CD4-positive, alpha-beta T cell (primary cell): ENCODE measurements around the gene GDPD2. TPM values are rescaled to one million over a fixed set of nuclear protein-coding genes. Genes with fewer than 3 reads are reported as not detected.

Experiments
- ATAC-seq: fragments of 200-7000 bp; cut with Tn5 transposase; one replicate; pipeline ENCODE4 v1.10.0; 2022; ENCODE audit warnings: mild to moderate bottlenecking; ENCODE audit not compliant: poor library complexity
- CTCF ChIA-PET: fragments of 350-600 bp; sonication (Branson Sonifier 250); formaldehyde crosslinking; loops from one replicate; lab custom pipeline; 2021; ENCODE audit warnings: antibody characterized with exemption, inconsistent platforms; lab: Charles Lee
- POLR2A ChIA-PET: fragments of 350-600 bp; sonication (Branson Sonifier 250); formaldehyde crosslinking; loops from one replicate; lab custom pipeline; 2021; ENCODE audit warnings: antibody characterized with exemption, inconsistent platforms; lab: Charles Lee
- DNase-seq, 14 experiments: peaks; one replicate each; pipeline ENCODE4 v3.0.0-alpha.2; 2013 to 2020; ENCODE audit warnings: mixed read lengths in 2 of 14
- H3K27ac ChIP-seq, 2 donors: one replicate each; pipeline versions ENCODE4 v1.5.1 to v1.7.0; 2013; ENCODE audit warnings: low read length in 2 of 2, low read depth in 1 of 2, mild to moderate bottlenecking in 1 of 2
- H3K27me3 ChIP-seq, 2 experiments: 1 replicate in 1 of 2; 2 replicates in 1 of 2; pipeline versions ENCODE4 v1.6.1 to v1.7.0; 2013; ENCODE audit warnings: low read length in 2 of 2, control low read depth in 1 of 2, mild to moderate bottlenecking in 1 of 2, moderate library complexity in 1 of 2; ENCODE audit not compliant: insufficient read depth in 2 of 2, control insufficient read depth in 1 of 2
- H3K36me3 ChIP-seq: one replicate; pipeline ENCODE4 v1.6.1; 2013; ENCODE audit warnings: low read length, control low read depth; ENCODE audit not compliant: insufficient read depth
- H3K4me1 ChIP-seq: one replicate; pipeline ENCODE4 v1.6.1; 2013; ENCODE audit warnings: low read length, control low read depth; ENCODE audit not compliant: insufficient read depth
- H3K4me3 ChIP-seq: one replicate; pipeline ENCODE4 v1.5.1; 2013; ENCODE audit warnings: mild to moderate bottlenecking, low read length, moderate library complexity
- H3K9me3 ChIP-seq, 2 experiments: 1 replicate in 1 of 2; 2 replicates in 1 of 2; pipeline versions ENCODE4 v1.6.1 to v1.7.0; 2013; ENCODE audit warnings: low read length in 2 of 2, mild to moderate bottlenecking in 2 of 2, control low read depth in 1 of 2, moderate library complexity in 1 of 2; ENCODE audit not compliant: control insufficient read depth in 1 of 2, insufficient read depth in 1 of 2
- H3K27ac Mint-ChIP-seq: one replicate; pipeline ENCODE4 v1.8.0; 2020; ENCODE audit warnings: mixed read lengths
- H3K27me3 Mint-ChIP-seq: one replicate; pipeline ENCODE4 v1.8.0; 2021; ENCODE audit warnings: mixed read lengths
- H3K36me3 Mint-ChIP-seq: one replicate; pipeline ENCODE4 v1.8.0; 2021; ENCODE audit warnings: low read depth, mixed read lengths
- H3K4me1 Mint-ChIP-seq: one replicate; pipeline ENCODE4 v1.8.0; 2021; ENCODE audit warnings: low read depth, mixed read lengths
- H3K4me3 Mint-ChIP-seq: one replicate; pipeline ENCODE4 v1.8.0; 2020; ENCODE audit warnings: mild to moderate bottlenecking, mixed read lengths
- H3K9me3 Mint-ChIP-seq: one replicate; pipeline ENCODE4 v1.8.0; 2020; ENCODE audit warnings: mixed read lengths
- intact Hi-C, 2 experiments: fragments of 100-400 bp; cut with DNase I in 1 of 2; cut with micrococcal nuclease in 1 of 2; formaldehyde crosslinking; loops; one replicate each; pipeline versions ENCODE4 v1.15.1 to v1.9.0; 2023 to 2025; cut with DNase I, micrococcal nuclease
- total RNA-seq, 174 experiments: library from RNA in 2 of 174; stranded (reverse) in 2 of 174; gene quantifications; one replicate each; pipeline ENCODE4 v1.2.3 and lab custom pipeline; 2021 to 2026
- TF ChIP-seq, protein P1 (sequence below): fragments of 200-600 bp; IDR thresholded peaks from one replicate; pipeline ENCODE4 v1.8.0; 2022; ENCODE audit warnings: antibody characterized with exemption, mild to moderate bottlenecking

Gene GDPD2
- total RNA-seq, 2 experiments from 2014 or later: not detected

DNA sequence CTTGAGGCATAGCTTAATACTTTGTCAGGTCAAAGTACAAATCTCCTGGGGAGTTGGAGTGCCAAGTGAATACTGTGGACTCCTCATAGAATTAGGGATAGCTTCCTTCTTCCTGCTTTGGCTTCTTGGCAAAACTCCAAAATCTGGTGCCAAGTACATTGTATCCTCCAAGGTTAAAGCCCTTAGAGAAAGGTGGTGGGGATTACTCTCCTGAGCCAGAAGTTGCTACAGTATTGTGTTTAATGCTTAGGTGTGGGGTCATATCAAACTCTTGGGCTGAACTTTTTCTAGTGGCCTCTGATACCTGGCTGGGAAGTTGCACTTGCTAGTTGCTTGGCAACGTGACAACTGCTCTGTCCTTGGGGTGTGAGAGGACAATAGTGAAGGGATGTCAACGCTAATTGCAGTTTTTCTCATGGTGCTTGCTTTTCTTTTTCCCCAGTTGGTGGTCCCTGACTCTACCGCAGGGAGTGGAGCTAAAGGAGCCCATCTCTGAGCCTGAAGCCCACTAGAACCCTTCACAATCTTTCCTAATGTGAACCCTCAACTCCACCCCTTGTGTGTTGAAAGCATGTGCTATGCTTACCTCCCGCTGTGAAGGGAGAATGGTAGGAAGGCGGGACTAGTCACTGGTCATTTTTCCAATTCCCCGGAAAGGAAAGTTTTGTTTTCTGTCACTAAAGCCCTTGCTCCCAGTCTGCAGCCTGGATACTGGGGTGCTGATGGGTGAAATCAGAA is 57.0 kb downstream of the GDPD2 start:
- Histone ChIP-seq H3K27me3 (no peaks in the 10 kb centered on the region), H3K36me3 (peaks cover 13% of the 10 kb centered on the region), H3K4me3 (no peak overlapping the region), H3K27ac (no peak overlapping the region), H3K9me3 (no peaks in the 10 kb centered on the region), H3K4me1 (no peaks in the 10 kb centered on the region)
- intact Hi-C loops: no loop called here
- DNase-seq (no peak), ATAC-seq (no peak)
- CTCF ChIA-PET: interaction anchor here (0.6 kb wide), 1 partner anchor 18 kb away, joined by 3 read pairs; no protein-coding TSS in a partner anchor
- POLR2A ChIA-PET: no interaction called here
- Mint-ChIP-seq H3K27me3 (no peaks in the 10 kb centered on the region), H3K4me3 (no peak overlapping the region), H3K4me1 (no peaks in the 10 kb centered on the region), H3K36me3 (peaks cover 17% of the 10 kb centered on the region), H3K9me3 (no peaks in the 10 kb centered on the region), H3K27ac (no peak overlapping the region)
- TF ChIP-seq, protein P1, sequence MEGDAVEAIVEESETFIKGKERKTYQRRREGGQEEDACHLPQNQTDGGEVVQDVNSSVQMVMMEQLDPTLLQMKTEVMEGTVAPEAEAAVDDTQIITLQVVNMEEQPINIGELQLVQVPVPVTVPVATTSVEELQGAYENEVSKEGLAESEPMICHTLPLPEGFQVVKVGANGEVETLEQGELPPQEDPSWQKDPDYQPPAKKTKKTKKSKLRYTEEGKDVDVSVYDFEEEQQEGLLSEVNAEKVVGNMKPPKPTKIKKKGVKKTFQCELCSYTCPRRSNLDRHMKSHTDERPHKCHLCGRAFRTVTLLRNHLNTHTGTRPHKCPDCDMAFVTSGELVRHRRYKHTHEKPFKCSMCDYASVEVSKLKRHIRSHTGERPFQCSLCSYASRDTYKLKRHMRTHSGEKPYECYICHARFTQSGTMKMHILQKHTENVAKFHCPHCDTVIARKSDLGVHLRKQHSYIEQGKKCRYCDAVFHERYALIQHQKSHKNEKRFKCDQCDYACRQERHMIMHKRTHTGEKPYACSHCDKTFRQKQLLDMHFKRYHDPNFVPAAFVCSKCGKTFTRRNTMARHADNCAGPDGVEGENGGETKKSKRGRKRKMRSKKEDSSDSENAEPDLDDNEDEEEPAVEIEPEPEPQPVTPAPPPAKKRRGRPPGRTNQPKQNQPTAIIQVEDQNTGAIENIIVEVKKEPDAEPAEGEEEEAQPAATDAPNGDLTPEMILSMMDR: no peak

- intact Hi-C loops: no loop called here
- TF ChIP-seq, protein P1: no peak
- Mint-ChIP-seq H3K27ac (no peak overlapping the region), H3K27me3 (no peaks in the 10 kb centered on the region), H3K9me3 (no peaks in the 10 kb centered on the region), H3K36me3 (peaks cover 17% of the 10 kb centered on the region), H3K4me3 (no peak overlapping the region), H3K4me1 (no peaks in the 10 kb centered on the region)
- no peak overlapping the region for H3K27ac ChIP-seq
- no peaks in the 10 kb centered on the region for H3K4me1 ChIP-seq
- no peaks in the 10 kb centered on the region for H3K9me3 ChIP-seq
- peaks cover 13% of the 10 kb centered on the region for H3K36me3 ChIP-seq
- POLR2A ChIA-PET: no interaction called here
- H3K4me3 ChIP-seq: no peak overlapping the region
- ATAC-seq (no peak), DNase-seq (no peak)
- H3K27me3 ChIP-seq: no peaks in the 10 kb centered on the region
- CTCF ChIA-PET: no interaction called here
These were observed 57.5 kb downstream of the GDPD2 start for GRCh38 chrX:70480660-70481018.

DNA sequence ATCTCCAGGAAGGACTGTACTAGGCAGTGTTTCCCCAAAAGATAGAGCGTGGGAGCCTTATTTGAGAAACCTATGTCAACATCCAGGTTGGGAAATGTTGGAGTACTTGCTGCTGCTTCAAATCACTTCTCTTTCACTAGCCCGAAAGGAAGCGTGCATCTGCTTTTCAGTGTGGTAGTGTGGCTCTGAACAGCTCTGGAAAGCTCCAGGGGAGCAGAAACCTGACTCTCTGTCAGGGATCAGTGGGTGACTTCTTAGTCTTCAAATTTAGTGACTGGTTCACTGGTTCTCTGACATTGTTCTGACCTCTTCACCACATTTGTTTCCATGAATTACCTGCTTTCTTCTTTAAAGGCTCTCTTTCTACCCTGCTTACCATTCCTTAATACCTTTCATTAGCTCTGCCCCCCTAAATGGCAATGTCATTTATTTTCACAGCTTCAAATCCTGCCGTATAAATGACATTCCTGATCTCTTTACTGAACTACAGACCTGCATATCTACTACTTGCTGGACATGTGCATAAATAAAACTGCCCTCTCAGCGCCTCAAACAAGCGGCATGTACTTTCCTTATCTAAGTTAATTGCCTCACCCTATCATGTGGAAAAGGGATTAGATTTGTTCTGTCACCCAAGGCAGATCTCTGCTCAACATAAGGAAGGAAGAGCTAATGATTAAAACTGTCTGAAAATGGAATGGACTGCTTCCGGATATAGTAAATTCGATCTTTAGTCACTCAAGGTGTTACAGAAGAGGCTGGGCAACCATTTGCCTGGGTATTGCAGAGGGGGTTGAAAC is 58.6 kb downstream of the GDPD2 start:
- Histone ChIP-seq H3K36me3 (peaks cover 14% of the 10 kb centered on the region), H3K9me3 (no peaks in the 10 kb centered on the region), H3K27ac (no peak overlapping the region), H3K27me3 (no peaks in the 10 kb centered on the region), H3K4me3 (no peak overlapping the region), H3K4me1 (no peaks in the 10 kb centered on the region)
- H3K4me3 Mint-ChIP-seq: no peak overlapping the region
- no peaks in the 10 kb centered on the region for H3K4me1 Mint-ChIP-seq
- DNase-seq (no peak), ATAC-seq (no peak)
- intact Hi-C loops: no loop called here
- peaks cover 17% of the 10 kb centered on the region for H3K36me3 Mint-ChIP-seq
- CTCF ChIA-PET: interaction anchor here (0.5 to 0.7 kb wide), 2 partner anchors 8 to 626 kb away, joined by 3 read pairs; no protein-coding TSS in a partner anchor
- no peaks in the 10 kb centered on the region for H3K27me3 Mint-ChIP-seq
- H3K27ac Mint-ChIP-seq: no peak overlapping the region
- POLR2A ChIA-PET: no interaction called here
- TF ChIP-seq, protein P1: no peak
- H3K9me3 Mint-ChIP-seq: no peaks in the 10 kb centered on the region
